Neural cell (in vitro differentiated cells): ENCODE results near the gene RTN4R.

Source experiments
- EP300 ChIP-seq: fragments of 450-650 bp; conservative IDR thresholded peaks from 2 replicates; pipeline ENCODE4 v1.6.1; 2014; ENCODE audit warnings: antibody characterized with exemption, mild to moderate bottlenecking, moderate library complexity; ENCODE audit not compliant: poor library complexity, severe bottlenecking
- EZH2 ChIP-seq: fragments of 200-600, 300-800 bp; shearing (Covaris generic), sonication (generic); IDR thresholded peaks from 2 replicates; pipeline ENCODE4 v1.6.1; 2014; ENCODE audit warnings: antibody characterized with exemption, low read length, borderline replicate concordance, mild to moderate bottlenecking; ENCODE audit not compliant: insufficient read depth, poor library complexity, severe bottlenecking
- MXI1 ChIP-seq: fragments of 450-650 bp; conservative IDR thresholded peaks from 2 replicates; pipeline ENCODE4 v1.6.1; 2014; ENCODE audit warnings: antibody characterized with exemption, mild to moderate bottlenecking; ENCODE audit not compliant: poor library complexity, severe bottlenecking
- POLR2AphosphoS5 ChIP-seq: IDR thresholded peaks from 2 replicates; pipeline ENCODE4 v1.6.1; 2012
- RAD21 ChIP-seq: fragments of 450-650 bp; conservative IDR thresholded peaks from 2 replicates; pipeline ENCODE4 v1.6.1; 2014; ENCODE audit warnings: antibody characterized with exemption, mild to moderate bottlenecking, moderate library complexity
- SMC3 ChIP-seq: fragments of 450-650 bp; conservative IDR thresholded peaks from 2 replicates; pipeline ENCODE4 v1.6.1; 2014; ENCODE audit warnings: antibody characterized with exemption, mild to moderate bottlenecking, moderate library complexity; ENCODE audit not compliant: poor library complexity
- TAF1 ChIP-seq: IDR thresholded peaks from 2 replicates; pipeline ENCODE4 v1.6.1; 2012; ENCODE audit warnings: low read depth
- TF ChIP-seq, protein P1 (sequence below): fragments of 450-650 bp; IDR thresholded peaks from 2 replicates; pipeline ENCODE4 v1.5.1; 2014; ENCODE audit warnings: antibody characterized with exemption, mild to moderate bottlenecking, moderate library complexity; ENCODE audit not compliant: poor library complexity, severe bottlenecking
- TF ChIP-seq, protein P2 (sequence below): IDR thresholded peaks from 2 replicates; pipeline ENCODE4 v1.6.1; 2012; ENCODE audit warnings: borderline replicate concordance

DNA sequence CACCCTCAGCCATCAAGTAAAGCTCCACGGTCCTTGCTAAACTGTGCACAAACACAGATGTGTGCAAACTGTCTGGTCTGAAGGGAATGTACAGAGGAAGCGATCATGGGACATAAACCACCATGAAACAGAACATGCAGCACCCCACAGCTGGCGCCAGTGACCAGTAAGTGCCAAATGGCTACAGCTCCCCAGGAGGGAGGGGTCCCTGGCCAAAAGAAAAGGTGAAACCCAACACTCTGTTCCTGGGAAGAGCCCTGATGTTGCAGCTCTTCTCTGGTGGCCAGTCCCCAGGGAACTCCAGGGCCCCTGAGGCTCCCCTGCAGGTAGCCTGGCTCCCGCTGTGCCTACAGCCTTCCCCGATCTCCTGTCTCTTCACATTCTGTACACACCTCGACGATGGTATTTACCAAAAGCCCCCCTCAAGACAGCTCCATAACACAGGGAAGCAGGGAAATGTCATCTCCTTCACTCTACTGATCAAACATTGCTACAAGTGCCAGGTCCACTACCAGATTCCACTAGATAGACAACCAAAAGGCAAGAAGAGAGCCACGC, 48.8 kb upstream of the RTN4R start:
- TF ChIP-seq, protein P1, sequence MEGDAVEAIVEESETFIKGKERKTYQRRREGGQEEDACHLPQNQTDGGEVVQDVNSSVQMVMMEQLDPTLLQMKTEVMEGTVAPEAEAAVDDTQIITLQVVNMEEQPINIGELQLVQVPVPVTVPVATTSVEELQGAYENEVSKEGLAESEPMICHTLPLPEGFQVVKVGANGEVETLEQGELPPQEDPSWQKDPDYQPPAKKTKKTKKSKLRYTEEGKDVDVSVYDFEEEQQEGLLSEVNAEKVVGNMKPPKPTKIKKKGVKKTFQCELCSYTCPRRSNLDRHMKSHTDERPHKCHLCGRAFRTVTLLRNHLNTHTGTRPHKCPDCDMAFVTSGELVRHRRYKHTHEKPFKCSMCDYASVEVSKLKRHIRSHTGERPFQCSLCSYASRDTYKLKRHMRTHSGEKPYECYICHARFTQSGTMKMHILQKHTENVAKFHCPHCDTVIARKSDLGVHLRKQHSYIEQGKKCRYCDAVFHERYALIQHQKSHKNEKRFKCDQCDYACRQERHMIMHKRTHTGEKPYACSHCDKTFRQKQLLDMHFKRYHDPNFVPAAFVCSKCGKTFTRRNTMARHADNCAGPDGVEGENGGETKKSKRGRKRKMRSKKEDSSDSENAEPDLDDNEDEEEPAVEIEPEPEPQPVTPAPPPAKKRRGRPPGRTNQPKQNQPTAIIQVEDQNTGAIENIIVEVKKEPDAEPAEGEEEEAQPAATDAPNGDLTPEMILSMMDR, result no peak
- TF ChIP-seq EZH2, result no peak
- TF ChIP-seq, protein P2, sequence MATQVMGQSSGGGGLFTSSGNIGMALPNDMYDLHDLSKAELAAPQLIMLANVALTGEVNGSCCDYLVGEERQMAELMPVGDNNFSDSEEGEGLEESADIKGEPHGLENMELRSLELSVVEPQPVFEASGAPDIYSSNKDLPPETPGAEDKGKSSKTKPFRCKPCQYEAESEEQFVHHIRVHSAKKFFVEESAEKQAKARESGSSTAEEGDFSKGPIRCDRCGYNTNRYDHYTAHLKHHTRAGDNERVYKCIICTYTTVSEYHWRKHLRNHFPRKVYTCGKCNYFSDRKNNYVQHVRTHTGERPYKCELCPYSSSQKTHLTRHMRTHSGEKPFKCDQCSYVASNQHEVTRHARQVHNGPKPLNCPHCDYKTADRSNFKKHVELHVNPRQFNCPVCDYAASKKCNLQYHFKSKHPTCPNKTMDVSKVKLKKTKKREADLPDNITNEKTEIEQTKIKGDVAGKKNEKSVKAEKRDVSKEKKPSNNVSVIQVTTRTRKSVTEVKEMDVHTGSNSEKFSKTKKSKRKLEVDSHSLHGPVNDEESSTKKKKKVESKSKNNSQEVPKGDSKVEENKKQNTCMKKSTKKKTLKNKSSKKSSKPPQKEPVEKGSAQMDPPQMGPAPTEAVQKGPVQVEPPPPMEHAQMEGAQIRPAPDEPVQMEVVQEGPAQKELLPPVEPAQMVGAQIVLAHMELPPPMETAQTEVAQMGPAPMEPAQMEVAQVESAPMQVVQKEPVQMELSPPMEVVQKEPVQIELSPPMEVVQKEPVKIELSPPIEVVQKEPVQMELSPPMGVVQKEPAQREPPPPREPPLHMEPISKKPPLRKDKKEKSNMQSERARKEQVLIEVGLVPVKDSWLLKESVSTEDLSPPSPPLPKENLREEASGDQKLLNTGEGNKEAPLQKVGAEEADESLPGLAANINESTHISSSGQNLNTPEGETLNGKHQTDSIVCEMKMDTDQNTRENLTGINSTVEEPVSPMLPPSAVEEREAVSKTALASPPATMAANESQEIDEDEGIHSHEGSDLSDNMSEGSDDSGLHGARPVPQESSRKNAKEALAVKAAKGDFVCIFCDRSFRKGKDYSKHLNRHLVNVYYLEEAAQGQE, result no peak
- TF ChIP-seq POLR2AphosphoS5, result no peak
- TF ChIP-seq RAD21, result no peak
- TF ChIP-seq EP300, result no peak
- no peak for TF ChIP-seq TAF1
- no peak for TF ChIP-seq SMC3
- TF ChIP-seq MXI1, result no peak
